CD4-positive, CD25-positive, alpha-beta regulatory T cell (primary cell): ENCODE results near the gene CCDC157. TPM values are rescaled to one million over a fixed set of nuclear protein-coding genes. Genes with fewer than 3 reads are reported as not detected.
A peak's percentile ranks its signal among the peaks of the same experiment; 100 is the strongest.

ENCODE experiments used
- ATAC-seq, 2 donors: fragments of 150-1000 bp; cut with Tn5 transposase; one replicate each; pipeline ENCODE4 v1.10.0; 2021; ENCODE audit warnings: low read depth in 2 of 2, moderate number of reproducible peaks in 2 of 2, moderate library complexity in 1 of 2
- DNase-seq, 3 donors: peaks; one replicate each; pipeline versions ENCODE4 v3.0.0 to v3.0.0-alpha.2; 2012 to 2022; ENCODE audit warnings: mixed read lengths in 1 of 3
- H3K27ac ChIP-seq: one replicate; pipeline ENCODE4 v1.7.0; 2013; ENCODE audit warnings: mild to moderate bottlenecking, low read length; ENCODE audit not compliant: insufficient read depth, poor library complexity, severe bottlenecking
- H3K27me3 ChIP-seq: one replicate; pipeline ENCODE4 v1.7.0; 2013; ENCODE audit warnings: low read length; ENCODE audit not compliant: control insufficient read depth, insufficient read depth
- H3K36me3 ChIP-seq: one replicate; pipeline ENCODE4 v1.7.0; 2013; ENCODE audit warnings: mild to moderate bottlenecking, low read length, moderate library complexity; ENCODE audit not compliant: control insufficient read depth, insufficient read depth
- H3K4me1 ChIP-seq: 2 replicates; pipeline ENCODE4 v1.7.0; 2013; ENCODE audit warnings: mild to moderate bottlenecking, low read length; ENCODE audit not compliant: insufficient read depth, control insufficient read depth, poor library complexity, severe bottlenecking
- H3K4me3 ChIP-seq: one replicate; pipeline ENCODE4 v1.7.0; 2013; ENCODE audit warnings: low read depth, mild to moderate bottlenecking, low read length, moderate library complexity
- H3K9me3 ChIP-seq, 2 experiments: 1 replicate in 1 of 2; 2 replicates in 1 of 2; pipeline ENCODE4 v1.7.0; 2013; ENCODE audit warnings: low read length in 2 of 2, mild to moderate bottlenecking in 1 of 2, moderate library complexity in 1 of 2; ENCODE audit not compliant: control insufficient read depth in 2 of 2
- H3K27ac Mint-ChIP-seq, 3 donors: one replicate each; pipeline ENCODE4 v1.8.0; 2020 to 2022; ENCODE audit warnings: mild to moderate bottlenecking in 3 of 3, mixed read lengths in 3 of 3, moderate library complexity in 2 of 3
- H3K27me3 Mint-ChIP-seq: one replicate; pipeline ENCODE4 v1.8.0; 2022; ENCODE audit warnings: mild to moderate bottlenecking, mixed read lengths
- H3K36me3 Mint-ChIP-seq: one replicate; pipeline ENCODE4 v1.8.0; 2020; ENCODE audit warnings: mixed read lengths
- H3K4me1 Mint-ChIP-seq, 4 donors: one replicate each; pipeline ENCODE4 v1.8.0; 2020 to 2022; ENCODE audit warnings: mixed read lengths in 4 of 4, mild to moderate bottlenecking in 1 of 4
- H3K4me3 Mint-ChIP-seq, 4 donors: one replicate each; pipeline ENCODE4 v1.8.0; 2020 to 2022; ENCODE audit warnings: mild to moderate bottlenecking in 4 of 4, mixed read lengths in 4 of 4, moderate library complexity in 3 of 4
- H3K9me3 Mint-ChIP-seq, 7 donors: one replicate each; pipeline ENCODE4 v1.8.0; 2020 to 2022; ENCODE audit warnings: mixed read lengths in 7 of 7, mild to moderate bottlenecking in 3 of 7, moderate library complexity in 2 of 7
- polyA plus RNA-seq, 4 donors: library from polyadenylated mRNA; unstranded; fragments of 300-500 nt; fragmentation: Illumina TruSeq; gene quantifications; one replicate each; pipeline ENCODE4 v1.2.3, GENCODE V29; 2021
- total RNA-seq: library from RNA; stranded (reverse); gene quantifications from one replicate; pipeline ENCODE4 v1.2.3, GENCODE V29; 2022

Gene CCDC157
- total and polyA plus RNA-seq, 5 donors from 2014 or later: 1.3 to 7.1 (median 2.0) TPM

DNA sequence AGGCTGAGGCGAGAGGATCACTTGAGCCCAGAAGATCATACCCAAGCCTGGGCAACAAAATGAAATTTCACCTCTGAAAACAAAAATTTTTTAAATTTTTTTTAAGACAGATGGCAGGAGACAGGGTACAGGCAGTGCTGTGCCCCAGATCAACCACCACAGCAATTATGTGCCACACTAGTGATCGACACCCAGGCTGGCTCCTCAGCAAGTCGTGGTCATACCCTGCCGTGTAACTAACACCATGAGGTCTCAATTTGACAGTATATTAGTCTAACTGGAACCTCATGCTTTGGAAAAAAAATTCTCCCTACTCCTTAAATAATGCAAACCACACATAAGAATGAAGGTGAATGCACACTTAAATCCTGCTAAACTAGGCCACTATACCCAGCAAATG lies 8.4 kb upstream of the CCDC157 start:
- Histone ChIP-seq H3K4me1 (peaks cover 33% of the 10 kb centered on the region), H3K27me3 (no peaks in the 10 kb centered on the region), H3K9me3 (no peaks in the 10 kb centered on the region), H3K27ac (peak overlapping the region; percentile 18), H3K36me3 (peaks cover 93% of the 10 kb centered on the region), H3K4me3 (peak overlapping the region; percentile 21)
- DNase-seq (no peak), ATAC-seq (no peak)
- Mint-ChIP-seq H3K27ac (peak overlapping the region; percentile 2 to 91 (median 84)), H3K4me1 (peaks cover 7 to 78% (median 46%) of the 10 kb centered on the region in 4 donors), H3K4me3 (no peak overlapping the region), H3K27me3 (no peaks in the 10 kb centered on the region), H3K36me3 (peaks cover 54% of the 10 kb centered on the region), H3K9me3 (no peaks in the 10 kb centered on the region)

DNA sequence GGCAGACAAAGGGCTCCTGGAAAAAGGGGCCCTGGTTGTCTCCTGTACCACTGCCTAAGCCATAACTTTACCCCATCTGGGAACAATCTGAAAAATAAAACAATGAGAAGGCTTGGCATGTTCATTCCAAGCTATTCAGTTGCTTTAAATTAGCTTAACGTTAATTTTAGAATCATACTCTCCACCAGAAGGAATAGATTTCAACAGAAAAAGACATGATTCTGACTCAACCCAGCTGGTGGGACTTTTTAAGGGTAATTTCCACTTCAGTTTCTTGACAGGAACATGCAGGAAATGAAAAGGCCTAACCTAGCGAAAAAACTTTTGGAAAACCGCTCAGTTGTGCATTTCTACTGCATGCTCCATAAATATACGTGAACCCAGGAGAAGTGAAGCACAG lies 8.0 kb upstream of the CCDC157 start:
- Mint-ChIP-seq H3K36me3 (peaks cover 55% of the 10 kb centered on the region), H3K27ac (peak overlapping the region; percentile 15 to 91 (median 84)), H3K4me3 (no peak overlapping the region), H3K4me1 (peaks cover 11 to 82% (median 49%) of the 10 kb centered on the region in 4 donors), H3K9me3 (no peaks in the 10 kb centered on the region), H3K27me3 (no peaks in the 10 kb centered on the region)
- Histone ChIP-seq H3K9me3 (no peaks in the 10 kb centered on the region), H3K4me1 (peaks cover 35% of the 10 kb centered on the region), H3K36me3 (peaks cover 92% of the 10 kb centered on the region), H3K4me3 (peak overlapping the region; percentile 21), H3K27ac (peak overlapping the region; percentile 18), H3K27me3 (no peaks in the 10 kb centered on the region)
- DNase-seq (no peak), ATAC-seq (no peak)

DNA sequence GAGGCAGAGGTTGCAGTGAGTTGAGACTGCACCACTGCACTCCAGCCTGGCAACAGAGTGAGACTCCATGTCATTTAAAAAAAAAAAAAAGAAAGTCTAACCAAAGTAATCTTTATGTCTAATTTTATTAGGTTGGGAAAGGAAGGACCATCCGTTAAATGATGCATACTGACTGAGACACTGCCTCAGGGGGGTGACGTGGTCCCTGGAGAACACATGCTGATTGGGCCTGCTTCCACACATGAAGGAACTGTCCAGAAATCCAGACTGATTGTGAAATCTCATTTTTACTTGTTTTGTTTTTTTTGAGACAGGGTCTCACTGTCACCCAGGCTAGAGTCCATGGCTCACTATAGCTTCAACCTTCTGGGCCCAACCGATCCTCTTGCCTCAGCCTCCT lies 5.6 kb upstream of the CCDC157 start:
- H3K27me3 Mint-ChIP-seq: no peaks in the 10 kb centered on the region
- no peak overlapping the region for H3K27ac ChIP-seq
- peaks cover 59% of the 10 kb centered on the region for H3K4me1 ChIP-seq
- peak overlapping the region in 2 of 4 donors; percentile 61 to 72 for H3K4me3 Mint-ChIP-seq
- H3K27me3 ChIP-seq: no peaks in the 10 kb centered on the region
- peaks cover 17 to 89% (median 67%) of the 10 kb centered on the region in 4 donors for H3K4me1 Mint-ChIP-seq
- H3K4me3 ChIP-seq: no peak overlapping the region
- H3K9me3 ChIP-seq: no peaks in the 10 kb centered on the region
- H3K9me3 Mint-ChIP-seq: no peaks in the 10 kb centered on the region
- no peak for DNase-seq
- H3K36me3 Mint-ChIP-seq: peaks cover 49% of the 10 kb centered on the region
- no peak for ATAC-seq
- H3K27ac Mint-ChIP-seq: no peak overlapping the region
- H3K36me3 ChIP-seq: peaks cover 74% of the 10 kb centered on the region

DNA sequence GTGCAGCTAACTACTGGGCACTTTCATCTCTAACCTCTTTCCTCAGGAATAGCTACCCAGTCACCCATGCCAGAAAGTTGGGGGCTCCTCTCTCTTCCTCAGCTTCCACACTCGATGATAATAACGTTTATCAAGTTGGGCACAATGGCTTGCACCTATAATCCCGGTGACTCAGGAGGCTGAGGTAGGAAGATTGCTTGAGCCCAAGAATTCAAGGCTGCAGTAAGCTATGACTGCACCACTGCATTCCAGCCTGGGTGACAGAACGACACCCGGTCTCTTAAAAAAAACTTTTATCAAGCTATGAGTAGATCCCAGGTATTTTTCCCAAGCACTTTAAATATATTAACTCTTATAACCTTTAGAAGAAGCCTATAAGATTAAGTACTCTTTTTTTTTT lies 2.2 kb upstream of the CCDC157 start:
- Mint-ChIP-seq H3K36me3 (peaks cover 32% of the 10 kb centered on the region), H3K4me3 (peak overlapping the region; percentile 84 to 98 (median 97))
- peak overlapping the region; percentile 97 for H3K4me3 ChIP-seq

DNA sequence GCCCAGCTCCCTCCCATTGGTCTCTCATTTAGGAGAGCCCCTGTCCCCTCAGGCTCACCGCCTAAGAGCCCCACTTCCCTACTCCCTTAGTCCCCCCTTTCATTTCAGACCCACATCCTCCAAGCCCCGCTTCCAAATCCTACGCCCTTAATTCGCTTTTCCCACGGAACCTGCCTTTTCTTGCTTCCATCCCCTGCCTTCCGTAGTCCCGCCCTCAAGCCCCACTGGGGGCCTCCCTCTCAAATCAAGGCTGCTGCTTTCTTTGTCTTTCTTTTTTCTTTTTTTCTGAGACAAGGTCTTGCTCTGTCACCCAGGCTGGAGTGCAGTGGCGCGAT lies 396 bp downstream of the CCDC157 start:
- DNase-seq: peak in 1 of 3 donors; percentile 24
- Histone ChIP-seq H3K27me3 (no peaks in the 10 kb centered on the region), H3K36me3 (peaks cover 19% of the 10 kb centered on the region), H3K9me3 (no peaks in the 10 kb centered on the region), H3K4me1 (peaks cover 34% of the 10 kb centered on the region), H3K27ac (peak overlapping the region; percentile 97), H3K4me3 (peak overlapping the region; percentile 62)
- Mint-ChIP-seq H3K27me3 (peaks cover 4% of the 10 kb centered on the region), H3K4me1 (peaks cover 14 to 54% (median 40%) of the 10 kb centered on the region in 4 donors), H3K4me3 (peak overlapping the region; percentile 97 to 100 (median 98)), H3K27ac (peak overlapping the region in 2 of 3 donors; percentile 97 to 98), H3K36me3 (peaks cover 19% of the 10 kb centered on the region), H3K9me3 (peaks cover 0 to 1% (median 0%) of the 10 kb centered on the region in 7 donors)
- no peak for ATAC-seq

More for the DNA sequence above, 2.2 kb upstream of the CCDC157 start:
- H3K27me3 ChIP-seq: no peaks in the 10 kb centered on the region
- Mint-ChIP-seq H3K27me3 (peaks cover 4% of the 10 kb centered on the region), H3K9me3 (peaks cover 0 to 1% (median 0%) of the 10 kb centered on the region in 7 donors), H3K4me1 (peaks cover 21 to 77% (median 57%) of the 10 kb centered on the region in 4 donors), H3K27ac (peak overlapping the region in 2 of 3 donors; percentile 12 to 98)
- no peak for ATAC-seq
- H3K27ac ChIP-seq: peak overlapping the region; percentile 97
- peaks cover 47% of the 10 kb centered on the region for H3K4me1 ChIP-seq
- no peak for DNase-seq
- peaks cover 43% of the 10 kb centered on the region for H3K36me3 ChIP-seq
- no peaks in the 10 kb centered on the region for H3K9me3 ChIP-seq

DNA sequence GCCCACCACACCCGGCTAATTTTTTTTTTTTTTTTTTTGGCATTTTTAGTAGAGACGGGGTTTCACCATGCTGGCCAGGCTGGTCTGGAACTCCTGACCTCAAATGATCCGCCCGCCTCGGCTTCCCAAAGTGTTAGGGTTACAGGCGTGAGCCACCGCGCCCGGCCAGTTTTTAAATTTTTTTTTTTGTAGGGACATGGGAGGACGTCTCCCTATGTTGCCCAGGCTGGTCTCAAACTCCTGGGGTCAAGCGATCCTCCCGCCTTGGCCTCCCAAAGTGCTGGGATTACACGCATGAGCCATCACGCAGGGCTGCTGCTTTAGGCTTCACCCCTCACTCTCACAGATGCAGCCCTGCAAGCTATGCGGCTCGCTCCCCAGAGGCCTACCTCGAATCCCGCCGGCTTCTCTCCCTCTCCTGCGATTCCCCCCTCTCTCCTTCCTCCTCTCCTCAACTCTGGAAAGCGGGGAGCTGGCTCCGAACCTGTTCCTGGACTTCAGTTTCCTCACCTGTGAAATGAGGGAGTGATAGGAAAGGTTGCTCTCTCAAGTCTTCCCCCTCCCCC lies 926 bp downstream of the CCDC157 start:
- peaks cover 14 to 49% (median 37%) of the 10 kb centered on the region in 4 donors for H3K4me1 Mint-ChIP-seq
- no peak for ATAC-seq
- H3K4me3 ChIP-seq: no peak overlapping the region
- no peak for DNase-seq
- H3K36me3 Mint-ChIP-seq: peaks cover 19% of the 10 kb centered on the region
- H3K9me3 ChIP-seq: no peaks in the 10 kb centered on the region
- H3K4me1 ChIP-seq: peaks cover 34% of the 10 kb centered on the region
- H3K4me3 Mint-ChIP-seq: peak overlapping the region; percentile 97 to 100 (median 98)
- peaks cover 14% of the 10 kb centered on the region for H3K36me3 ChIP-seq
- no peak overlapping the region for H3K27ac ChIP-seq
- no peaks in the 10 kb centered on the region for H3K27me3 ChIP-seq
- peaks cover 0 to 1% (median 0%) of the 10 kb centered on the region in 7 donors for H3K9me3 Mint-ChIP-seq
- H3K27ac Mint-ChIP-seq: peak overlapping the region; percentile 60 to 98 (median 97)
- H3K27me3 Mint-ChIP-seq: peaks cover 4% of the 10 kb centered on the region

DNA sequence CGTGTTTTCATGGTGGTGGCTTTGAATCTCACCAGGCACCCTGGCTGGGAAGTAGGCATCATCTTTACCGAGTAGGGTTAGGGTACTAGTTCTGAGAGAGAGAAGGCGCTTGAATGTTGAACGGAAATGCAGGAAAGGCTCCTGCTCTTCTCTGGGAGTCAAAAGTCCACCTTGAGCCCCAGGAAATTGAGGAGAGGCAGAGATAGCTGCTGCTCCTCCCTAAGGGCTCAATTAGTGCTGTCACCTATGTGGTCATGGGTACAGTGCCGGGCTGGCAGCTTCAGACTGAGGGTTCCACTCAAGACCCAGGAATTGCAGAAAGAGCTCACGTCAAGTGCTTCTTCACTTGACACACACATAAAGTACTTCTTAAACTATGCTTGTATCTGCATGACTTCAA lies 1.7 kb downstream of the CCDC157 start:
- Mint-ChIP-seq H3K4me3 (peak overlapping the region in 3 of 4 donors; percentile 41 to 93 (median 71)), H3K4me1 (peaks cover 12 to 44% (median 33%) of the 10 kb centered on the region in 4 donors), H3K36me3 (peaks cover 16% of the 10 kb centered on the region), H3K9me3 (peaks cover 0 to 1% (median 0%) of the 10 kb centered on the region in 7 donors), H3K27me3 (peaks cover 4% of the 10 kb centered on the region), H3K27ac (peak overlapping the region; percentile 26 to 98 (median 51))
- no peak overlapping the region for H3K4me3 ChIP-seq
- no peak for ATAC-seq
- H3K9me3 ChIP-seq: no peaks in the 10 kb centered on the region
- peaks cover 9% of the 10 kb centered on the region for H3K36me3 ChIP-seq
- no peaks in the 10 kb centered on the region for H3K27me3 ChIP-seq
- peaks cover 34% of the 10 kb centered on the region for H3K4me1 ChIP-seq
- no peak for DNase-seq
- no peak overlapping the region for H3K27ac ChIP-seq
